Neural progenitor cell (in vitro differentiated cells): ENCODE measurements around the gene UBE2D3. TPM values are rescaled to one million over a fixed set of nuclear protein-coding genes. Genes with fewer than 3 reads are reported as not detected.

ENCODE experiments used
- DNase-seq: peaks from one replicate; pipeline ENCODE4 v3.0.0-alpha.2; 2016; ENCODE audit warnings: low spot score
- H2AFZ ChIP-seq: fragments of 200-600 bp; sonication (generic); replicated peaks from 2 replicates; pipeline ENCODE4 v1.6.1; 2016; ENCODE audit warnings: antibody characterized with exemption
- H3F3A ChIP-seq: fragments of 200-600 bp; sonication (generic); 2 replicates; pipeline ENCODE4 v1.6.1; 2016; ENCODE audit warnings: antibody characterized with exemption, low read depth
- H3K27ac ChIP-seq: fragments of 200-600 bp; sonication (generic); 2 replicates; pipeline ENCODE4 v1.5.1; 2016; ENCODE audit warnings: mild to moderate bottlenecking
- H3K27me3 ChIP-seq: fragments of 200-600 bp; sonication (generic); 2 replicates; pipeline ENCODE4 v1.6.1; 2016; ENCODE audit warnings: mild to moderate bottlenecking, moderate library complexity
- H3K36me3 ChIP-seq: fragments of 200-600 bp; sonication (generic); 2 replicates; pipeline ENCODE4 v1.5.1; 2016
- H3K4me1 ChIP-seq: fragments of 200-600 bp; sonication (generic); 2 replicates; pipeline ENCODE4 v1.6.1; 2016; ENCODE audit warnings: mixed run types
- H3K4me2 ChIP-seq: fragments of 200-600 bp; sonication (generic); 2 replicates; pipeline ENCODE4 v1.6.1; 2016
- H3K4me3 ChIP-seq: fragments of 200-600 bp; sonication (generic); 2 replicates; pipeline ENCODE4 v1.5.1; 2016
- H3K79me2 ChIP-seq: fragments of 200-600 bp; sonication (generic); 2 replicates; pipeline ENCODE4 v1.6.1; 2016; ENCODE audit warnings: low read depth
- H3K9ac ChIP-seq: fragments of 200-600 bp; sonication (generic); 2 replicates; pipeline ENCODE4 v1.6.1; 2016
- H3K9me3 ChIP-seq: fragments of 200-600 bp; sonication (generic); 2 replicates; pipeline ENCODE4 v1.5.1; 2016; ENCODE audit warnings: low read depth
- H4K20me1 ChIP-seq: fragments of 200-600 bp; sonication (generic); 2 replicates; pipeline ENCODE4 v1.6.1; 2016; ENCODE audit warnings: low read depth
- H3K27ac Mint-ChIP-seq: 3 replicates; pipeline ENCODE4 v1.8.0; 2021; ENCODE audit warnings: mixed read lengths
- H3K27me3 Mint-ChIP-seq: 2 replicates; pipeline ENCODE4 v1.8.0; 2022; ENCODE audit warnings: low read depth, mild to moderate bottlenecking, inconsistent platforms, moderate library complexity, mixed read lengths; ENCODE audit not compliant: insufficient read depth
- H3K36me3 Mint-ChIP-seq: 3 replicates; pipeline ENCODE4 v1.8.0; 2021; ENCODE audit warnings: mixed read lengths
- H3K4me1 Mint-ChIP-seq: 3 replicates; pipeline ENCODE4 v1.8.0; 2021; ENCODE audit warnings: mixed read lengths
- H3K4me3 Mint-ChIP-seq: 3 replicates; pipeline ENCODE4 v1.8.0; 2021; ENCODE audit warnings: mild to moderate bottlenecking, moderate library complexity, mixed read lengths
- H3K9me3 Mint-ChIP-seq: 3 replicates; pipeline ENCODE4 v1.8.0; 2020; ENCODE audit warnings: mixed read lengths
- CTCF ChIP-seq: fragments of 200-600 bp; sonication (generic); IDR thresholded peaks from 2 replicates; pipeline ENCODE4 v1.5.1; 2017; ENCODE audit warnings: antibody characterized with exemption, mild to moderate bottlenecking
- EZH2 ChIP-seq: fragments of 200-600 bp; sonication (generic); IDR thresholded peaks from 2 replicates; pipeline ENCODE4 v1.6.1; 2017; ENCODE audit warnings: antibody characterized with exemption, mild to moderate bottlenecking, moderate library complexity
- EZH2phosphoT487 ChIP-seq: fragments of 200-600 bp; sonication (generic); IDR thresholded peaks from 2 replicates; pipeline ENCODE4 v1.6.1; 2017; ENCODE audit warnings: antibody characterized with exemption
- total RNA-seq: library from RNA; depleted of rRNA; stranded (reverse); fragments of >200 nt; gene quantifications from 2 replicates; pipeline ENCODE4 v1.2.3, GENCODE V29; 2015; ENCODE audit warnings: low replicate concordance

The UBE2D3 gene
- total RNA-seq, 1 donor from 2014 or later, result 573 TPM

DNA sequence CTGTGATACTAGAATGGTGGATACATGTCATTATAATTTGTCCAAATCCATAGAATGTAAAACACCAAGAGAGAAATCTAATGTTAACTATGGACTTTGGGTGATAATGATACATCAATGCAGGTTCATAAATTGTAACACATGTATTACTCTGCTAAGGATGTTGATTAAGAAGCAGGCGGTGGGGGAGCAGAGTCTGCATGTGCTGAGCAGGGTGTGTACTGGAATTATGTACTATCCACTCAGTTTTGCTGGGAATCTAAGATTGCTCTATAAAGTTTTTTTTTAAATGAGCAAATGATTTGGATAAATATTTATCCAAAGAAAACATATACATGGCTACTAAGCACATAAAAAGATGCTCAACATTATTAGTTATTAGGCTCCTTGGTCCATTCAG lies 51.5 kb downstream of the UBE2D3 start:
- H3K4me1 Mint-ChIP-seq, result no peaks in the 10 kb centered on the region
- Histone ChIP-seq H4K20me1 (no peaks in the 10 kb centered on the region), H3K36me3 (no peaks in the 10 kb centered on the region), H2AFZ (no peak overlapping the region), H3K9ac (no peak overlapping the region), H3K27me3 (no peaks in the 10 kb centered on the region), H3K27ac (no peak overlapping the region), H3K4me2 (no peak overlapping the region), H3K4me3 (no peak overlapping the region), H3F3A (no peaks in the 10 kb centered on the region), H3K9me3 (no peaks in the 10 kb centered on the region), H3K4me1 (no peaks in the 10 kb centered on the region), H3K79me2 (no peaks in the 10 kb centered on the region)
- no peaks in the 10 kb centered on the region for H3K27me3 Mint-ChIP-seq
- no peaks in the 10 kb centered on the region for H3K9me3 Mint-ChIP-seq
- H3K36me3 Mint-ChIP-seq, result no peaks in the 10 kb centered on the region
- no peak for TF ChIP-seq EZH2
- TF ChIP-seq EZH2phosphoT487, result no peak
- TF ChIP-seq CTCF, result no peak
- no peak overlapping the region for H3K27ac Mint-ChIP-seq
- no peak for DNase-seq
- H3K4me3 Mint-ChIP-seq, result no peak overlapping the region

DNA sequence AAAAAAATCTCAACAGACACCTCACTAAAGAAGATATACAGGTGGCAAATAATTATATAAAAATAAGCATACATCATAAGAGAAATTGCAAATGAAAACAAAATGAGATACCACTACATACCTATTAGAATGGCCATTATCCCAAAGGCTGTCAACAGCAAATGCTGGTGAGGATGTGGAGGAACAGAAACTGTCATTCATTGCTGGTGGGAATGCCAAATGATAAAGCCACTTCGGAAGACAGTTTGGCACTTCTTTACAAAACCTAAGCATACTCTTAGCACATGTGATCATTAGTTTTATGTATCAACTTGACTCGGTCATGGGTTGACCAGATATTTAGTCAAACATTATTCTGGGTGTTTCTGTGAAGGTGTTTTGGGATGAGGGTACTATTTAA lies 53.1 kb downstream of the UBE2D3 start:
- no peaks in the 10 kb centered on the region for H3K9me3 ChIP-seq
- H3K4me2 ChIP-seq, result no peak overlapping the region
- H3K4me1 Mint-ChIP-seq, result no peaks in the 10 kb centered on the region
- TF ChIP-seq EZH2 (no peak), CTCF (no peak), EZH2phosphoT487 (no peak)
- no peaks in the 10 kb centered on the region for H3K36me3 Mint-ChIP-seq
- no peaks in the 10 kb centered on the region for H3K27me3 Mint-ChIP-seq
- H3K4me1 ChIP-seq, result no peaks in the 10 kb centered on the region
- H3K27me3 ChIP-seq, result no peaks in the 10 kb centered on the region
- no peak for DNase-seq
- H3K4me3 ChIP-seq, result no peak overlapping the region
- no peaks in the 10 kb centered on the region for H4K20me1 ChIP-seq
- H3K27ac Mint-ChIP-seq, result no peak overlapping the region
- H3K4me3 Mint-ChIP-seq, result no peak overlapping the region
- no peak overlapping the region for H3K9ac ChIP-seq
- no peaks in the 10 kb centered on the region for H3K9me3 Mint-ChIP-seq
- H3F3A ChIP-seq, result no peaks in the 10 kb centered on the region
- H3K36me3 ChIP-seq, result no peaks in the 10 kb centered on the region
- H2AFZ ChIP-seq, result no peak overlapping the region
- no peak overlapping the region for H3K27ac ChIP-seq
- H3K79me2 ChIP-seq, result no peaks in the 10 kb centered on the region

DNA sequence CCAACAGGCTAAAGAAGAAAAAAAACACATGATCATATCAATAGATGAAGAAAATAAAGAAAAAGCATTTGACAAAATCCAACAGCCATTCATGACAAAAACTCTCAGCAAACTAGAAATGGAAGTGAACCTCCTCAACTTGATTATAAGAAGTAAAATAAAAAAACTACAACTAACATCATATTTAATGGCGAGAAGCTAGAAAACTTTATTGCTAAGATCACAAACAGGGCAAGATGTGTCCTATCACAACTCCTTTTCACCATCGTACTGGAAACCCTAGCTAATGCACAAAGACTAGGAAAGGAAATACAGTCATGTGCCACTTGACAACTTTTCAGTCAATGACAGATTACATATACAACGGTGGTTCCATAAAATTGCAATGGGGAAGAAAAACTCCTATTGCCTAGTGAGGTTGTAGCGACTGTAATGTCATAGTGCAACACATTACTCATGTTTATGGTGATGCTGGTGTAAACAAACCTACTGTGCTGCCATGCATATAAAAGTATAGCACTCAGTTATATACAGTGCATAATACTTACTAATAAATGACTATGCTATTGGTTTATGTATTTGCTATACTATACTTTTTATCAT lies 54.5 kb downstream of the UBE2D3 start:
- no peak overlapping the region for H3K4me3 Mint-ChIP-seq
- H3K9me3 Mint-ChIP-seq, result no peaks in the 10 kb centered on the region
- Histone ChIP-seq H3K36me3 (no peaks in the 10 kb centered on the region), H3K79me2 (no peaks in the 10 kb centered on the region), H3K27ac (no peak overlapping the region), H3K4me3 (no peak overlapping the region), H3K4me2 (no peak overlapping the region), H3K27me3 (no peaks in the 10 kb centered on the region), H3F3A (no peaks in the 10 kb centered on the region), H3K9me3 (no peaks in the 10 kb centered on the region), H3K4me1 (no peaks in the 10 kb centered on the region), H4K20me1 (no peaks in the 10 kb centered on the region), H3K9ac (no peak overlapping the region), H2AFZ (no peak overlapping the region)
- no peak overlapping the region for H3K27ac Mint-ChIP-seq
- H3K36me3 Mint-ChIP-seq, result no peaks in the 10 kb centered on the region
- DNase-seq, result no peak
- H3K27me3 Mint-ChIP-seq, result no peaks in the 10 kb centered on the region
- H3K4me1 Mint-ChIP-seq, result no peaks in the 10 kb centered on the region
- no peak for TF ChIP-seq EZH2
- TF ChIP-seq CTCF, result no peak
- TF ChIP-seq EZH2phosphoT487, result no peak
